G401 (cell line): ENCODE data around the gene MED13. TPM values are rescaled to one million over a fixed set of nuclear protein-coding genes. Genes with fewer than 3 reads are reported as not detected.
A peak's percentile ranks its signal among the peaks of the same experiment; 100 is the strongest.

Experiments used
- DNase-seq: peaks from one replicate; pipeline ENCODE4 v3.0.0-alpha.2; 2015; ENCODE audit warnings: low spot score
- in situ Hi-C: cut with HindIII; loops from 2 replicates; pipeline ENCODE4 v1.10.0; 2016; ENCODE audit warnings: low sequenced_read_pairs, mixed read lengths
- total RNA-seq: library from RNA; depleted of rRNA; stranded (reverse); fragments of >200 nt; shearing (Covaris generic); gene quantifications from 2 replicates; pipeline ENCODE4 v1.2.3, GENCODE V29; 2014; rRNA removed

The MED13 gene, protein sequence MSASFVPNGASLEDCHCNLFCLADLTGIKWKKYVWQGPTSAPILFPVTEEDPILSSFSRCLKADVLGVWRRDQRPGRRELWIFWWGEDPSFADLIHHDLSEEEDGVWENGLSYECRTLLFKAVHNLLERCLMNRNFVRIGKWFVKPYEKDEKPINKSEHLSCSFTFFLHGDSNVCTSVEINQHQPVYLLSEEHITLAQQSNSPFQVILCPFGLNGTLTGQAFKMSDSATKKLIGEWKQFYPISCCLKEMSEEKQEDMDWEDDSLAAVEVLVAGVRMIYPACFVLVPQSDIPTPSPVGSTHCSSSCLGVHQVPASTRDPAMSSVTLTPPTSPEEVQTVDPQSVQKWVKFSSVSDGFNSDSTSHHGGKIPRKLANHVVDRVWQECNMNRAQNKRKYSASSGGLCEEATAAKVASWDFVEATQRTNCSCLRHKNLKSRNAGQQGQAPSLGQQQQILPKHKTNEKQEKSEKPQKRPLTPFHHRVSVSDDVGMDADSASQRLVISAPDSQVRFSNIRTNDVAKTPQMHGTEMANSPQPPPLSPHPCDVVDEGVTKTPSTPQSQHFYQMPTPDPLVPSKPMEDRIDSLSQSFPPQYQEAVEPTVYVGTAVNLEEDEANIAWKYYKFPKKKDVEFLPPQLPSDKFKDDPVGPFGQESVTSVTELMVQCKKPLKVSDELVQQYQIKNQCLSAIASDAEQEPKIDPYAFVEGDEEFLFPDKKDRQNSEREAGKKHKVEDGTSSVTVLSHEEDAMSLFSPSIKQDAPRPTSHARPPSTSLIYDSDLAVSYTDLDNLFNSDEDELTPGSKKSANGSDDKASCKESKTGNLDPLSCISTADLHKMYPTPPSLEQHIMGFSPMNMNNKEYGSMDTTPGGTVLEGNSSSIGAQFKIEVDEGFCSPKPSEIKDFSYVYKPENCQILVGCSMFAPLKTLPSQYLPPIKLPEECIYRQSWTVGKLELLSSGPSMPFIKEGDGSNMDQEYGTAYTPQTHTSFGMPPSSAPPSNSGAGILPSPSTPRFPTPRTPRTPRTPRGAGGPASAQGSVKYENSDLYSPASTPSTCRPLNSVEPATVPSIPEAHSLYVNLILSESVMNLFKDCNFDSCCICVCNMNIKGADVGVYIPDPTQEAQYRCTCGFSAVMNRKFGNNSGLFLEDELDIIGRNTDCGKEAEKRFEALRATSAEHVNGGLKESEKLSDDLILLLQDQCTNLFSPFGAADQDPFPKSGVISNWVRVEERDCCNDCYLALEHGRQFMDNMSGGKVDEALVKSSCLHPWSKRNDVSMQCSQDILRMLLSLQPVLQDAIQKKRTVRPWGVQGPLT (N-terminal part only)
- total RNA-seq, result 9.5 and 14.8 TPM in 2 replicates

DNA sequence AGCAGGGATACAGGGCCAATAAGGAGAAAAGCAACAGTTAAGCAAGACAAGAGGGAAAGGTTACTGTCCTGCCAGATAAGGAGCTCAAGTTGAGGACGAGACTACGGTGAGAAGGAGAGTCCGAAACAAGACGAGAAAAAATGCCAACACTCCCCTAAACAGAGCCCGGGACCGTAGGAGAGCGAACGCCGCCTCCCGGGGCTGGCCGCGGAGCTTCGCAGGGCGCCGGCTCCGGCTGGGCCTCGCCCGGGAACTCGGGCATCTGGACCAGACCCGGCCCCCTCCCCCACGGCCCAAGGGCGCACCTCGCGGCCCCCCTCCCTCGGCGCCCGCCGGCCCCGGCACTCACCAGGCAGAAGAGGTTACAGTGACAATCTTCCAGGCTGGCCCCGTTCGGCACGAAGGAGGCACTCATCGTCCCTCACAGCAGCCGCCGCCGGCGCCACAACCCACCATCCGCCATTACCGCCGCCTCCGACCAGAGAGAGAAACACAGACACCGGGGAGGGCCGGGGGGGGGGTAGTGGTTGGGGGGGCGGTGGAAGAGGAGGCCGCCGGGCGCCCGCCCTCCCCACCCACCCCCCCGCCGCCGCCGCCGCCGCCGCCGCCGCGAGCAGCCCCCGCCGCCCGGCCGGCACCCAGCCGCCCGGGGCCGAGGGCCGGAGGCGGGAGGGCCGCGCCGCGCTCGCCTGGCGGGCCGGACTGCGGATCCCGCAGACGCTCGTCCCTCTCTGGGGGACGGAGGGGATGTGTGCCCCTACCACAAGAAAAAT is at the start of gene MED13:
Gene MED13, minus strand, starts transcription at position 488 of the 773 bp plus-strand sequence. Its CDS starts 73 bp downstream, at position 415.
- DNase-seq, result peak; percentile 30

DNA sequence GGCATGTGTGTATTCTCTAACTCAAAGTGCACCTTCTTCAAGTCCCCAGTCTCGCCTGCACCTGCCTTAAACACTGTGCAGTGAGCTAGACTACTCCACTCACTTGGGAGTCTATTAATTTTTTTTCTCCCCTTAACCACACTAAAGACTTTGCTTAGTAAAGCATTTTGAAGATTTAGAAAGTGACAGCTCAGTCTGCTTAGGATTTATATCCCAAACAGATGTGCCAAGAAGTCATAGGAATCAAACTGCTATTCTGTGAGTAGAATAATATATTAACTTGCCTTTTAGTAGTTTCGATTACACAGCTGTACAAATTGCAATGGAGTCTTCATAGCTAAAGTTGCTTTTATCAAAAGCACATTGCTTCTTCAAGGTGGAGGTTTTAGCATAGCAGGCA is 47.2 kb upstream of the MED13 start:
- DNase-seq, result no peak
- in situ Hi-C loops, result no loop called here

More for the DNA sequence above, at the start of gene MED13:
- in situ Hi-C loops, result no loop called here

DNA sequence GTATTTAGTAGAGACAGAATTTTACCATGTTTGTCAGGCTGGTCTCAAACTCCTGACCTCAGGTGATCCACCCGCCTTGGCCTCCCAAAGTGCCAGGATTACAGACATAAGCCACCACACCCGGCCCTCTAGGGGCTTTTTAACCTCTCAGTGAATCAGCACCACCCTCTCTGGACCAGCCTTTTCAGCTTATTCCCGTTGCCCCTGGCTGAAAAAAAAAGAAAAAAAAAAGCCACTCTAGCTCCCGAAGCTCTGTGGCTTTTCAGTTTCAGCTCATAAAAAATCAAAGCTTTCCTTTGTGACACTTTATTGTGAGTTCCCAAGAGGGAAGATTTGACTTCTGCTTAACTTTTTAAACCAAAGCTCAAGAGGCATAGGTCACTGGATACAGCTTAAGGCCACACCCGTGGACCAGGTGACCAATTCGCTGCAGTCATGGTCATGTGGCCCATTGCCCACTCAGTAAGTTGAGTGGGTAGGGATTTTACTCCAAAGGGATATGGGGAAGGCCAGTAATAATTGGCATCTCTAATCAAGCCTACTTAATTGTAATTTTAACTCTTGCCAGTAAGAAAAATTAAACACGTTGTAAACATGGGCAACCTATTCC is 46.6 kb upstream of the MED13 start:
- no peak for DNase-seq
- in situ Hi-C loops, result no loop called here

DNA sequence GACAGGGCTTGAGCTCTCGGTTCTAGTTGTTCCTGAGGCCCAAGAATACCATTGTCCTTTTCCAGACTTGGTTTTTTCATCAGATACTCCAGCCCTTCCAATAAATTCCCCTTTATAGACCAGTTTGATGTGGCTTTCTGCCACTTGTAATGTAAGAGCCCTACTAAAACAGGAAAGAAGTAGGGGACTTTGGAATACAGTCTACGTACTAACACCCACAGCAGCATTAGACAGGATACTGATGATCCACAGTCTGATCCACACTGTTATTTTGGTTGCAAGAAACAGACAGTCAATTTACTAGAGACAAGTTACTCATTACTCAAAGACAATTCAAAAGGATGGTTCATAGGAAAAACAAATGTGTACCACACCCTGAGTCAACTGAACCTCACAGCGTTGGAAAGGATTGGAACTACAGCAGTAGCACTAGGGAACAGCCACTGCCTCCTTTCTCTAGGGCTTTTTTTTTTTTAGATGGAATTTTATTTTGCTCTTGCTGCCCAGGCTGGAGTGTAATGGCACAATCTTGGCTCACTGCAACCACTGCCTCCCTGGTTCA is 45.9 kb upstream of the MED13 start:
- in situ Hi-C loops, result no loop called here
- no peak for DNase-seq

DNA sequence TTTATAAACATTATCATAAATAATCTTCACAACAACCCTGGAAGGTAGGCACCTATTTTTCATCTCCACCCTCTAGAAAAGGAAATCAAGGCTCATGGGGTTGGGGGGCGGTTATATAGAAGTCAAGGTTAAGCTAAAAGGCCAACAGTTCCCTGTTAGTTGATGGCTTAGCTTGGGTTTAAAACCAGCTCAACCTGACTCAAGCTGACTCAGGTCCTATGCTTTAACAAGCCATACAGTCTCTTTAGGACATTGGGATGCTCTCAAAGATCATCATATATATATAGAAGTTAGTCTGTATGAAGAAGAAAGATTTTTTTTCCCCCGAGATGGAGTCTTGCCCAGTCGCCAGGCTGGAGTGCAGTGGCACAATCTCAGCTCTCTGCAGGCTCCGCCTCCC is 44.8 kb upstream of the MED13 start:
- in situ Hi-C loops, result no loop called here
- DNase-seq, result no peak

DNA sequence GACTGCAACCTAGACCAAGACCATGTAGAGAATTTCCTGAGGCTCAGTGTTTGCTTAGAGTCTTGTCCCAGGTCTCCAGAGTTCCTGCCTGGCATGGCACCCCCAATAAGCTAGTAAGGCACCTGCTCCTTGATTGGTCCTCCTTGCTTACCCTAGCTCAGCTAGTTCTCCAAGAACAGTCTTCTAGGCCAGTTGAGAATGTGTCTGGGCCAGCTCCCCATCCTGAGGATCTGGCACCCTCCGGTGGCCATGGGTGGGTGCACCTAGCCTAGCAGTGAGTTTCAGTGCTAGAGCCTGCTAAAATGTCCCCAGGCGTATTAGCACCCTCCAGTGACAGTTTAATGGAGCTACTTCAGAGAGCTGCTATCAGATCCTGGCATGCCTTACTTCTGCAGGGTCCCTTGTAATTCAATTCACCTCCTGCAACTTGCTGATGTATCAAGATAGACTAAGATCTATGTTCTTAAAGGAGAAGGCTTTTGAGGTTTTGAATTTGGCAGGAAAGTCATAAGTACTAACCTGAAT is 44.4 kb upstream of the MED13 start:
- DNase-seq, result peak; percentile 35
- in situ Hi-C loops, result no loop called here

DNA sequence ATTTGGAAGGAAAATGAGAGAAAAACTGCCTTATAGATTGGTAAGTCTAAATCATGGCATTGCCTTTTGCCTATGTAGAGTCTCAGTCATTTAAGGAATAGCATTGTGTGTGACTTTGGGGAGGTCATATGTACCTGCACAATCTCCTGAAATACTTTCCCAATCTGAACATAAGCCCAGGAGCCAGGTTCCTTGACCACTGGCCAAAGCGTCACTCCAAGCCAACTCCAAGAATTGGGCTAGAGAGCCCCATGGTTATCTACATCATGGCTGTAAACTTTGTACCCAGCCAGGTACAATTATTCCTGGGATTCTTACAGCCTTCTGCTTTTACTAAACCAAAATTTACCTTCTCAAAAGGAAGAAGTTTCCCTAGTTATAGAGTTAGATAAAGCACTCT is 40.8 kb upstream of the MED13 start:
- no peak for DNase-seq
- in situ Hi-C loops, result no loop called here

DNA sequence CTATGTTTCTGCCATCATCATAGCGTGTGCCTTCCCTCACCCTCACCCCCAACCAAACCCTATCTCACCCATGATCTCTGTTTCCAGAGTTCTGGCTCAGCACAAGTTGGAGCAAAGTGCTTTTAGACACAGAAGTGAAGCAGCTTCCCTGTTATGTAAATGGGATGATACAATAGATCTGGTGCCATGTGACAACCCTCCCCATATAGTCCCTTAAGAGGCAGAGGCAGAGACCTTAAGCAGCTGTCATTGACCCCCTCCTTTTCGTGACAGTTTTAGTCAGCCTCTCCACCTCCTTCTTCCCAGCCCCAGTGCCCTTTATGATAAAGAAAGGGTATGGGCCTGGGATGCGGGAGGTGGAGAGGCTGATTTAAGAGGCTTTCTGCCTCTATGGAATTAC is 40.3 kb upstream of the MED13 start:
- in situ Hi-C loops, result no loop called here
- no peak for DNase-seq

DNA sequence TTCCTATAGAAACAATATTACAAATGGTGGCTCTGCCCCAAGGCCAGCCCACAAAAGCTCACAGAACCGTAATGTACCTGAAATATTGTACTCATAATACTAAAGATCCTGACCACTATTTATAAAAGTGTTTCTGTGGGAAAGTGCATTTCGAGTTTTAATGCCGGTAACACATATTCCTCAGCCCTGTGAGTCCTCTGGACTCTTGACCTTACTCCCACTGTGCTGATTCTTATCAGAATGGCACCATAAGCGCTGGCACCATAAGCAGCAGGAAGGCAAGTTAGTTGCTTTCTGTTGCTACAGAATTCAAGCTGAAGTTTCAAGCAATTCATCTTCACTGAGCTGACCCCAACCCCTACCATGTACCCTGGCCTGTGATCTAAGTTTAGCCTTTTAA is 36.4 kb upstream of the MED13 start:
- no peak for DNase-seq
- in situ Hi-C loops, result no loop called here

DNA sequence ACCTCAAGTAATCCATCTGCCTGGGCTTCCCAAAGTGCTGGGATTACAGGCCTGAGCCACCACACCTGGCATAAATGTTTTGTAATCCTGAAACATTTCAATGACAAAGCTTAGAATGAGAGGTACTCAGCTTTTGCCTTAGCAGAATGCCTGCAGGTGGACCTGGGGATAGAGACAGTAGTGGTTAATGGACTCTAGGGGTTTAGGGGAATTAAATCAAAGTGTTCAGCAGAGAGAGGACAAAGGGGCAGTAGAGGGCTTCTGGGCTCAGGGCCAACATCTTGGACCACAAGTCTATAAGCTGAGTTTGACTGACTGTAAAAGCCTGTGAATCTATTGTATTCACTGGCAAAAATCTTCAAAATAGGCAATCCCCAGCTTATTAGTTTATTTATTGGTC is 36.0 kb upstream of the MED13 start:
- in situ Hi-C loops, result no loop called here
- DNase-seq, result no peak

DNA sequence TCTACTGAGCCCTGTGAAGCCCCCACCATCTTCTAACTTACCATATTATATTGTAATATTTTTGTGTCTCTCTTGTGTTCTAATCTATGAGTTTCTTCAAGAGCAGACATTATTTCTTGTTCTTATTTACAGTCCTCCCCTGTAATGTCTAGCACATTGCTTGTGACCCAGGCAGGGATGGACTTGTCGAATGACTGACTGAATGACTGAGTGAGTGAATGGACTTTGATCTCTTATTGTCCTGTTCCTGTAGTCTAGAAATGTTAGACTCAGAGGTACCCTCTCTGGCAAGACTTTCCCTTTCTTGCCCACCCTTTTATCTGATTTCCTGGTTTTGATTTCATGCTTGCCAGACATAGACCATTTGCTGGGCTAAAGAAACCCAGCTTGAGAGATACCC is 35.0 kb upstream of the MED13 start:
- in situ Hi-C loops, result no loop called here
- no peak for DNase-seq

DNA sequence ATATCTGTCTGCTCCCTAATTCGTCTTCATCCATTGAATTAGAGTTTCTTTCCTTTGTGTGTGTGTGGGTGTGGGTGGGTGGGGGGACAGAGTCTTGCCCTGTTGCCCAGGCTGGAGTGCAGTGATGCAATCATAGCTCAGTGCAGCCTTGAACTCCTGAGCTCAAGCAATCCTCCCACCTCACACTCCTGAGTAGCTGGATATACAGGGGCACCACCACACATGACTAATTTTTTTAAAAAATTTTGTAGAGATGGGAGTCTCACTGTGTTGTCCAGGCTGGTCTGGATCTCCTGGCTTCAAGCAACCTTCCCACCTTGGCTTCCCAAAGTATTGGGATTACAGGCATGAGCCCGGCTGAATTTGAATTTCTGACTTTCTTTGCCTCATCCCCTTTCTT is 34.5 kb upstream of the MED13 start:
- DNase-seq, result no peak
- in situ Hi-C loops, result no loop called here

DNA sequence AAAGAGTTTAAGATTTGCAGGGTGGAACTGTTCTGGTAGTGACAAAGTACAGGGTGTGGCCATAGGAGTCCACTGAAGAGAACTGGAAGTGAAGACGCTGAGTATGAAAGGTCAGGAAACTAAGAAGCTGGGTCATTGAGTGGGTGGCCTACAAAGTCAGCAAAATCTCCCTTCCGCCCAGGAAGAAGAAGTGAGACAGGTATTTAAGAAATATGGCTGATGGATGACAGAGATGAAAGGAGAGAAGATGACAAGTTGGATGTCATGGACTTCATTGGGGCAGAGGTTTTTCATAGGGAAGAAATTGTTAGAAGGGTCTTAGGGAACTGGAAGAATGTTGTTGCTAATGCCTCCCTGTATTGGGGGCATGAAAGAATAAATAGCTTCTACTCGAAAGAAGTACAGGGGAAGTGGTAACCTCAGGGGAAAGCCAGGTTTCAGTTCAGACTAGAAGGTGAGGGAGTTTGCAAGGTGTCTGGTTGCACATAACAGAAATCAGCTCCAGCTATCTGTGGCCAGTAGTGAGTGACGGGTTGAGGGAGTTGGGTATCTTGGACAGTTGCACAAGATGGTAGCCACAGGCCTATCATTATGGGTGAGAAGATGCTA is 33.6 kb upstream of the MED13 start:
- DNase-seq, result no peak
- in situ Hi-C loops, result no loop called here

DNA sequence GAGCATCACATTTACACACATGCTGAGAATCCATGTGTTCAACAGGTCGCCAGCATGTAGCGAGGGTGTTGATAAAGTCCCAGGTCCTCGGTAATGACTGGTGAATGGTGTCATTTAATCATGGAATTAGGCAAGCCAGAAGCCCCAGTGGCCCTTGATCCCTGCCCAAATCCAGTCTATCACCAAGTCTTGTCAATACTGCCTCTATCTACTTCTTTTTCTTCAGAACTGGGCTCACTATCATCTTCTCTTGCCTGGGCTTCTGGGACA is 31.3 kb upstream of the MED13 start:
- in situ Hi-C loops, result no loop called here
- no peak for DNase-seq

DNA sequence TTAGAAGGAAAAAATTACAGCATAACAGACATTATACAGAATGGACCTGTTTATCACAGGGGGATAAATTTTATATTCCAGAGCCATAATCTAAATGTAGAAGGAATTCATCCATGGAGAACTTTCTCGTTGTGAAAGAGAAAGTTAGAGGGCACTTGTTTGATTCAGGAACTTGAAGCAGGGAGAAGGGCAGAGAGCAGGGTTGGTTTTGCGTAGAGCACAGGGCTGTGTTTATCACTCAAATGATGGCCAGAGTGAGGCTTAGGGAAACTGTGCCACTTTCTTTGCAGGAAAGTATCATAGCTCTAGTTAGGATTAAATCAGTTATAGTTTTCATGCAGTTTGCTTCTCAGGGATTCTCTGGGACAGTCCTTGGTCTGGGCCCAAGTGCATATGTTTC is 29.1 kb upstream of the MED13 start:
- DNase-seq, result no peak
- in situ Hi-C loops, result no loop called here

DNA sequence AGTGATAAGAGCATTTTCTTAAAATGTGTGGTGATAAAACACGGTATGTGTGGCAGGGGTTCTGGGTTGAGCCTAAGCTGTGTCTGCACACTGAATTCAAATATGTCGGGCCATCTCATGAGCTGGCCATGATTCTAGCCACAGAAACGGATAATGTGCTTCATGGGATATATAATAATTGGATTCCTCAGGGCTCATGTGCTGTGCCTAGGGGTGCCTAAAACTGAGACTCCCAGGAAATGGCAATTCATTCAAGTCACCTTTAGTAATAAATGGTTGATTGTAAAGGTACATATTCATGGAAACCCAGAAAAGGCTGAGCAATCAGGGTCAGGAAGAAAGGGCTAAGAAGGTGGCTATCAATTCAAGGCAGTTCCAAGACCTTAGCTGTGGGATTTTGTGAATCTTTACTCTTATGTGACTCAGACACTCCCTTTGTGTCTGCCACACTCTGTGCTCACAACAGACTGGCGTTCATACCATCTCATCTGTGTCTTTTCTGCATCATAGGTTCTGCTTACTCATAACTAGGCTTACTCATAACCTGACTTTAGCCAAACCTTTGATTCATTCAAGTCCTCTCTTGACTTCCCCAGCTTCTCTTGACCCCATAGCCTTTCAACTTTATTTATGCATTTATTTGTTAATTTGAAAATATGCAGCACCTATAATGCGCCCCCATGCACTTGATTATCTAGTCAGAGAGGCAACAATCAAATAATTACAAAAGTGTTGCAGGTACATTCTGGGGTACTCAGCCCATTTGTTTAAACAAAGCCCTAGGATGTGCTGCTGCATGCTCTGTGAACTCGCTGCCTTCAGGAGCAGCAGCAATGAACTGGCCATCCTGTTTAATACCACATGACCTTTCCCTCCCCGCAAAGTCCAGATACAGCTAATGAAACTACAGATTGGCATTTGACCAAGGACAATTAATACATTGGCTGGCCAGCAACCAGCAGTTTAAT is 28.4 kb upstream of the MED13 start:
- in situ Hi-C loops, result no loop called here
- no peak for DNase-seq

DNA sequence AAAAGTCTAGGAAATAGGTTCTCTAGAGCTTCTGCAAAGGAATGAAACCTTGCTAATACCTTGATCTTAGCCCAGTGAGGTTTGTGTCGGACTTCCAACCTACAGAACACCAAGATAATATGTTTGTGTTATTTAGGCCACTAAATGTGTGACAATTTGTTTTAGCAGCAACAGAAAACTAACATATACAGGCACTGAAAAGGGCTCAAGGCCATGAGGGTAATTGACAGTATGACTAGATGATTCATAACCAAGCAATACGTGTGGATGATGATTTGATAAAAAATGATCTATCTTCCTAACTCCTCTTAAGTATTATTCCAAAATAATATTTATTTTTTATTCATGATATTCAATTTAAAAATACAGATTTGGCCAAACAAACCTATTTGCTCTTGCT is 27.7 kb upstream of the MED13 start:
- DNase-seq, result no peak
- in situ Hi-C loops, result no loop called here
